Endothelial cell (in vitro differentiated cells): Measurements from ENCODE around the gene AK8. TPM values are rescaled to one million over a fixed set of nuclear protein-coding genes. Genes with fewer than 3 reads are reported as not detected.

Source experiments
- DNase-seq: peaks from one replicate; pipeline ENCODE4 v3.0.0; 2021; ENCODE audit warnings: low spot score
- H3K27ac Mint-ChIP-seq: one replicate; pipeline ENCODE4 v1.8.0; 2021; ENCODE audit warnings: mixed read lengths, inconsistent platforms; ENCODE audit not compliant: unreplicated experiment
- H3K27me3 Mint-ChIP-seq: one replicate; pipeline ENCODE4 v1.8.0; 2021; ENCODE audit warnings: mild to moderate bottlenecking, moderate library complexity, mixed read lengths, inconsistent platforms; ENCODE audit not compliant: unreplicated experiment
- H3K36me3 Mint-ChIP-seq: one replicate; pipeline ENCODE4 v1.8.0; 2021; ENCODE audit warnings: mild to moderate bottlenecking, low read depth, mixed read lengths, inconsistent platforms; ENCODE audit not compliant: unreplicated experiment
- H3K4me1 Mint-ChIP-seq: one replicate; pipeline ENCODE4 v1.8.0; 2021; ENCODE audit warnings: mild to moderate bottlenecking, mixed read lengths, inconsistent platforms; ENCODE audit not compliant: unreplicated experiment
- H3K4me3 Mint-ChIP-seq: one replicate; pipeline ENCODE4 v1.8.0; 2021; ENCODE audit warnings: mild to moderate bottlenecking, mixed read lengths, inconsistent platforms; ENCODE audit not compliant: unreplicated experiment
- H3K9me3 Mint-ChIP-seq: one replicate; pipeline ENCODE4 v1.8.0; 2021; ENCODE audit warnings: mixed read lengths, inconsistent platforms; ENCODE audit not compliant: unreplicated experiment
- CTCF ChIP-seq: fragments of 200-600 bp; sonication (generic); IDR thresholded peaks from one replicate; pipeline ENCODE4 v1.5.0; 2021; ENCODE audit warnings: antibody characterized with exemption; ENCODE audit not compliant: unreplicated experiment
- total RNA-seq: library from RNA; stranded (reverse); fragmentation: NEBNext Ultra II Directional; extraction: Animal tissue kit (Norgen Biotek cat#: 25700); gene quantifications from one replicate; pipeline ENCODE4 v1.2.1, GENCODE V29; 2021; ENCODE audit not compliant: unreplicated experiment

The AK8 gene
- total RNA-seq, 1 donor from 2014 or later = 2.0 TPM

- DNase-seq = no peak
- Mint-ChIP-seq H3K36me3 (no peaks in the 10 kb centered on the region), H3K27me3 (no peaks in the 10 kb centered on the region), H3K27ac (no peak overlapping the region), H3K4me1 (peaks cover 2% of the 10 kb centered on the region), H3K9me3 (no peaks in the 10 kb centered on the region), H3K4me3 (no peak overlapping the region)
- no peak for TF ChIP-seq CTCF
Measured at GRCh38 chr9:132808645-132809044, 69.4 kb downstream of the AK8 start.

GRCh38 chr9:132806723-132807421, 71.2 kb downstream of the AK8 start:
- H3K4me3 Mint-ChIP-seq = no peak overlapping the region
- H3K27me3 Mint-ChIP-seq = no peaks in the 10 kb centered on the region
- H3K36me3 Mint-ChIP-seq = no peaks in the 10 kb centered on the region
- no peak for TF ChIP-seq CTCF
- no peak for DNase-seq
- peaks cover 2% of the 10 kb centered on the region for H3K4me1 Mint-ChIP-seq
- H3K9me3 Mint-ChIP-seq = no peaks in the 10 kb centered on the region
- H3K27ac Mint-ChIP-seq = no peak overlapping the region

GRCh38 chr9:132806306-132806705, 71.8 kb downstream of the AK8 start:
- Mint-ChIP-seq H3K4me3 (no peak overlapping the region), H3K9me3 (no peaks in the 10 kb centered on the region), H3K27me3 (no peaks in the 10 kb centered on the region), H3K36me3 (no peaks in the 10 kb centered on the region), H3K27ac (no peak overlapping the region), H3K4me1 (peaks cover 2% of the 10 kb centered on the region)
- no peak for DNase-seq
- TF ChIP-seq CTCF = no peak

GRCh38 chr9:132804576-132805295, 73.3 kb downstream of the AK8 start:
- H3K4me1 Mint-ChIP-seq = peaks cover 2% of the 10 kb centered on the region
- H3K9me3 Mint-ChIP-seq = no peaks in the 10 kb centered on the region
- H3K27me3 Mint-ChIP-seq = no peaks in the 10 kb centered on the region
- H3K27ac Mint-ChIP-seq = no peak overlapping the region
- H3K36me3 Mint-ChIP-seq = no peaks in the 10 kb centered on the region
- no peak for TF ChIP-seq CTCF
- no peak overlapping the region for H3K4me3 Mint-ChIP-seq
- no peak for DNase-seq
